Superior temporal gyrus (tissue), 1 donor: ENCODE measurements around the gene LYZL2.
"Not testable (repeated sequence)": the region's sequence is repeated elsewhere in the genome, so short reads cannot be mapped to it uniquely, and the experiment has no call there.

Source experiments
- DNase-seq: peaks from one replicate; pipeline ENCODE4 v3.0.0-alpha.2; 2016; ENCODE audit errors: extremely low spot score

LYZL2 gene

GRCh38 chr10:30594077-30594476, 35.5 kb downstream of the LYZL2 start:
- DNase-seq = no peak

GRCh38 chr10:30592770-30593169, 36.8 kb downstream of the LYZL2 start:
- not testable (repeated sequence) for DNase-seq

- DNase-seq = peak; percentile 80
Observed at GRCh38 chr10:30591249-30591670, 38.3 kb downstream of the LYZL2 start.

- no peak for DNase-seq
Observed at GRCh38 chr10:30589441-30589840, 40.1 kb downstream of the LYZL2 start.

- DNase-seq = no peak
Observed at GRCh38 chr10:30587522-30588031, 42.0 kb downstream of the LYZL2 start.

GRCh38 chr10:30586828-30587227, 42.7 kb downstream of the LYZL2 start:
- DNase-seq = no peak

- peak; percentile 33 for DNase-seq
Observed at GRCh38 chr10:30583778-30584415, 45.7 kb downstream of the LYZL2 start.

- peak; percentile 46 for DNase-seq
Observed at GRCh38 chr10:30581779-30582380, 47.7 kb downstream of the LYZL2 start.

GRCh38 chr10:30580676-30581075, 48.9 kb downstream of the LYZL2 start:
- no peak for DNase-seq

- DNase-seq = no peak
Observed at GRCh38 chr10:30580241-30580640, 49.3 kb downstream of the LYZL2 start.

- DNase-seq = no peak
Observed at GRCh38 chr10:30579574-30579973, 50.0 kb downstream of the LYZL2 start.

GRCh38 chr10:30577048-30577447, 52.5 kb downstream of the LYZL2 start:
- DNase-seq = no peak

- no peak for DNase-seq
Observed at GRCh38 chr10:30576641-30577040, 52.9 kb downstream of the LYZL2 start.

- DNase-seq = no peak
Observed at GRCh38 chr10:30574432-30574796, 55.1 kb downstream of the LYZL2 start.

- DNase-seq = no peak
Observed at GRCh38 chr10:30573721-30574431, 55.7 kb downstream of the LYZL2 start.

- DNase-seq = no peak
Observed at GRCh38 chr10:30565449-30565848, 64.1 kb downstream of the LYZL2 start.

- DNase-seq = no peak
Observed at GRCh38 chr10:30562787-30563186, 66.8 kb downstream of the LYZL2 start.
